C4-2B (cell line): ENCODE data around the gene SSC5D.
"Not testable (repeated sequence)": the region's sequence is repeated elsewhere in the genome, so short reads cannot be mapped to it uniquely, and the experiment has no call there.

Experiments
- H3K27ac ChIP-seq: fragments of 450-650 bp; 2 replicates; pipeline ENCODE4 v1.5.1; 2017
- ZFX ChIP-seq: fragments of 450-650 bp; IDR thresholded peaks from 2 replicates; pipeline ENCODE4 v1.6.1; 2017
- TF ChIP-seq, protein P1 (sequence below): fragments of 450-650 bp; conservative IDR thresholded peaks from 2 replicates; pipeline ENCODE4 v1.5.1; 2017; ENCODE audit warnings: mild to moderate bottlenecking

The SSC5D gene

GRCh38 chr19:55492362-55492944 is 4.2 kb downstream of the SSC5D start:
- H3K27ac ChIP-seq = no peak overlapping the region
- TF ChIP-seq, protein P1, sequence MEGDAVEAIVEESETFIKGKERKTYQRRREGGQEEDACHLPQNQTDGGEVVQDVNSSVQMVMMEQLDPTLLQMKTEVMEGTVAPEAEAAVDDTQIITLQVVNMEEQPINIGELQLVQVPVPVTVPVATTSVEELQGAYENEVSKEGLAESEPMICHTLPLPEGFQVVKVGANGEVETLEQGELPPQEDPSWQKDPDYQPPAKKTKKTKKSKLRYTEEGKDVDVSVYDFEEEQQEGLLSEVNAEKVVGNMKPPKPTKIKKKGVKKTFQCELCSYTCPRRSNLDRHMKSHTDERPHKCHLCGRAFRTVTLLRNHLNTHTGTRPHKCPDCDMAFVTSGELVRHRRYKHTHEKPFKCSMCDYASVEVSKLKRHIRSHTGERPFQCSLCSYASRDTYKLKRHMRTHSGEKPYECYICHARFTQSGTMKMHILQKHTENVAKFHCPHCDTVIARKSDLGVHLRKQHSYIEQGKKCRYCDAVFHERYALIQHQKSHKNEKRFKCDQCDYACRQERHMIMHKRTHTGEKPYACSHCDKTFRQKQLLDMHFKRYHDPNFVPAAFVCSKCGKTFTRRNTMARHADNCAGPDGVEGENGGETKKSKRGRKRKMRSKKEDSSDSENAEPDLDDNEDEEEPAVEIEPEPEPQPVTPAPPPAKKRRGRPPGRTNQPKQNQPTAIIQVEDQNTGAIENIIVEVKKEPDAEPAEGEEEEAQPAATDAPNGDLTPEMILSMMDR = no peak
- no peak for TF ChIP-seq ZFX

DNA sequence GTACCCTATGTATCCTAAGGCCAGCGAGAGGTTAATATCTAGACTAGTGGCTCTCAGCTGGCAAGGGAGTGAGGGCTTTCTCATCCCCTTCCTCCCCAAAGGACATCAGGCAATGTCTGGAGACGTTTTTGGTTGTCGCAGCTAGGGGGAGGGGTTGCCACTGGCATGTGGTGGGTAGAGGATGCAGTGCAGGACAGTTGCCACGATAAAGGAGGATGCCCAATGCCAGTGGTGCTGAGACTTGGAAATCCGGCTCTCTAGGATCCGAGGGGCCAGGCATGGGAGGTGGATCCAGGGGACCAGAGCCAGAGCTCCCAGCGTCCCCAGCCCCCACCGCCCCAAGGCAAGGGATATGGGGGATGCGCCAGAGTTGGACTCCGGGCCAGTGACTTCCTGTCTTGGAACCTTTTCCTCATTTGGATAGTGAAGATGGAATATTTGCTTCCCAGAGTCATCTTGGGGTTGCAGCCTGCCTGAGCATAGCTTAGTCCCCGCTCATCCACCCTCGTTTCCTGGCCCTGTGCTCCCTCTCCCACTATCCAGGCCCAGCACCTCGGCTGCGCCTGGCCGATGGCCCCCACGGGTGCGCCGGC is 4.9 kb downstream of the SSC5D start:
- H3K27ac ChIP-seq = no peak overlapping the region
- TF ChIP-seq ZFX = no peak
- TF ChIP-seq, protein P1 = no peak

- no peak for TF ChIP-seq ZFX
- no peak overlapping the region for H3K27ac ChIP-seq
Observed at GRCh38 chr19:55493645-55494171, 5.5 kb downstream of the SSC5D start.

DNA sequence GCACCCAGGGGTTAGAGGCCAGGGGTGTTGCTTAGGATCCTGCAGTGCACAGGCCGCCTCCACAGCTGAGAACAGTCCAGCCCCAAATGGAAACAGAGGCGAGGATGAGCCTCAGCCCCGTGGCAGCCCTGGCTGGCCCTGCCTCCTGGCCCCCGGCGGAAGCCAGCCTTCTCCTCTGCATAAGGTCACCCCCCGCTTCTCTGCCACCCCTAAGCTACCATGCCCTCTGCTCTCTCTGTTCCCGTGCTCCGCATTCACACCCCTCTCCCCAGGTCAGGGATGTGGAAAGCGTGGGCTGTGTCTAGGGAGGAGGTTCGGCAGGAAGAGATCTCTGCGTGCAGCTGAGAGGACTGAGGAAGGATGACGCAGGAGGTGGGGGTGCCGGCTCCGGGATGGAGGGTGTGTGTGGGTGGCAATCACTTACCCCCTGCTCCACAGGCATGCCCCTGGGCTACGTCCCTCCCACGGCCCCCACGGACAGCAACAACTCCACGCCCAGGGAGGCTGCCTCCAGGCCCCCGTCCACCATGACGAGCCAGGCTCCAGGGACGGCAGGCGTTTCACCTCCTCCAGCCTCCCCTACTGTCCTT is 6.0 kb downstream of the SSC5D start:
- TF ChIP-seq ZFX = no peak
- TF ChIP-seq, protein P1 = no peak
- no peak overlapping the region for H3K27ac ChIP-seq

- H3K27ac ChIP-seq = no peak overlapping the region
- TF ChIP-seq ZFX = no peak
- TF ChIP-seq, protein P1 = no peak
Observed at GRCh38 chr19:55495646-55496349, 7.6 kb downstream of the SSC5D start.

DNA sequence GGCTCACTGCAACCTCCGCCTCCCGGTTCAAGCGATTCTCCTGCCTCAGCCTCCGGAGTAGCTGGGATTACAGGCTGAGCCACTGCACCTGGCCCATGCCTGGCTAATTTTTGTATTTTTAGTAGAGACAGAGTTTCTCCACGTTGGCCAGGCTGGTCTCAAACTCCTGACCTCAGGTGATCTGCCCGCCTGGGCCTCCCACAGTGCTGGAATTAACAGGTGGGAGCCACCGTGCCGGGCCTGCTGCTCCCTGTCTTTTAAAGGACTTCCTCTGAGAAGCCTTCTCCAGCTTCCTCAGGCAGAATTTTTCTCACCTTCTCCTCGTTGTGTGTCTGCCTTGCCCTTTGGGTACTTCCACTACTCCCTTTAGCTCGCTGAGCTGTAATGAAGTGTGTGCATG is 8.6 kb downstream of the SSC5D start:
- not testable (repeated sequence) for H3K27ac ChIP-seq

- H3K27ac ChIP-seq = no peak overlapping the region
- TF ChIP-seq ZFX = no peak
- TF ChIP-seq, protein P1 = no peak
Observed at GRCh38 chr19:55497763-55498162, 9.5 kb downstream of the SSC5D start.

- H3K27ac ChIP-seq = no peak overlapping the region
- TF ChIP-seq, protein P1 = no peak
- TF ChIP-seq ZFX = no peak
Observed at GRCh38 chr19:55498246-55498840, 10.1 kb downstream of the SSC5D start.
